DMS 273 treated with DMSO at 0.1 percent for 48 hours (cell line): ENCODE data around the gene PODN.
A peak's percentile ranks its signal among the peaks of the same experiment; 100 is the strongest.

ENCODE experiments used
- DNase-seq: peaks from one replicate; lab custom pipeline; 2025; lab: John Stamatoyannopoulos, UW

PODN gene

DNA sequence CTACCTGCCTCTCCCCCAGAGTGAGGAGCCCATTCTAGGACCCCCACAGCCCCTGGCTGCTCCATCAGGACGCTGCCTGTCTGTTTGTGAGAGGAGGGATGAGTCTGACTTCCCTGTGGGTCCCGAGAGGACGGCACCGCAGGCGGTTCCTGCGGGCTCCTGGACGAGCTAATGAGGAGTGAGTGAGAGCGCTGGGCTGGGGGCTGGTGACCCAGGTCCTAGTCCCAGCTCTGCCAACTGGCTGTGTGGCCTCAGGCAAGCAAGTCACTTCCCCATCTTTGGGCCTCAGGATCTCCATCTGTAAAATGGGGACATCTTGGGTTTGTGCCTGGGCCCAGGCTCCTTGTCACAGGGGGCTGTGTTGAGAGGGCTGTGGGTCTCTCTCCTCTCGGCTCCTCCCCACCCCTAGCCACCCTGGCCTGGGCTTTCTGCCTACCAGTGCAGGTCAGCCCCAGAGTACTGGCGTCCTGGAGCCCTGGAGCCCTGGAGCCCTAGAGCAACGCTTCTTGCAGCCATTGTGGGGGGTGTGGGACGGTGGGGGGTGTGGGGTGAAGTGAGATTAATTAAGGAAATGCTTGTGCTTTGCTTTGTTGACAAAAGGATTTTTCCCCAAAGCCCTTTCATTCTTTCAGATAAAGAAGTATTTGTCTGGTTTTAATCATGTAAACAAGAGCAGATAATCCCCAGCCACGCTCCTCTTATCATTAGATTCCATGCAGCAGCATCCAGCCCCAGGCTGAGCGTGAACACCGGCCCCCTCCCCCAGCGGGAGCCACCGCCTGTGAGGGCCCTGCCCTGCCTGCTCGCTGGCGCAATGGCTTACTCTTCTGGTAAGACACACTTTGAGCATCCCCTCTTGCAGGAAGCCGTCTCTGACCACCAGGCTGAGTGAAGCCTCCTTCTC, 53.6 kb downstream of the PODN start:
- no peak for DNase-seq

DNA sequence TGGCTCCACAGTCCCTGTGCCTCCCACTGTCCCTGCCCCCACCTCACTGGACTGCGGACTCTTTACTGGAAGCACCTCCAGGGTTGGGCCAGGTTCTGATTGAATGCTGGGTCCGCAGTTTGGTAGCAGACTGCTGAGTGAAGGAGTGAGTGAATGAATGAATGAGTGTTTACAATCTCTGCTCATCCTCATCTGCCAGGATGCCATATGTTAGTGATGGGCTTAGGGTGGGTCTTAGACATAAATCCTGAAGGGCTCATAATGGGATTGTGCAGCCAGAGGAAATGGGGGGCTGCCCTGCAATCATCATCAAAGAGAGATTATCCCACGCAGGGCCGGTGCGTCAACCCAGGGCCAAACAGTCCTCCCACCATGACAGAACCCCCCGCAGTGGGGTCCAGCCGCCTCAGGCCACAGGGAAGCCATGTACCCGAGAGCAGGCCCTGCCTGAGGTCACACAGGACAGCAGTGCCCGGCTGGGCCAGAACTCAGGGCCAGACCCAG, 54.3 kb downstream of the PODN start:
- DNase-seq, result no peak

DNA sequence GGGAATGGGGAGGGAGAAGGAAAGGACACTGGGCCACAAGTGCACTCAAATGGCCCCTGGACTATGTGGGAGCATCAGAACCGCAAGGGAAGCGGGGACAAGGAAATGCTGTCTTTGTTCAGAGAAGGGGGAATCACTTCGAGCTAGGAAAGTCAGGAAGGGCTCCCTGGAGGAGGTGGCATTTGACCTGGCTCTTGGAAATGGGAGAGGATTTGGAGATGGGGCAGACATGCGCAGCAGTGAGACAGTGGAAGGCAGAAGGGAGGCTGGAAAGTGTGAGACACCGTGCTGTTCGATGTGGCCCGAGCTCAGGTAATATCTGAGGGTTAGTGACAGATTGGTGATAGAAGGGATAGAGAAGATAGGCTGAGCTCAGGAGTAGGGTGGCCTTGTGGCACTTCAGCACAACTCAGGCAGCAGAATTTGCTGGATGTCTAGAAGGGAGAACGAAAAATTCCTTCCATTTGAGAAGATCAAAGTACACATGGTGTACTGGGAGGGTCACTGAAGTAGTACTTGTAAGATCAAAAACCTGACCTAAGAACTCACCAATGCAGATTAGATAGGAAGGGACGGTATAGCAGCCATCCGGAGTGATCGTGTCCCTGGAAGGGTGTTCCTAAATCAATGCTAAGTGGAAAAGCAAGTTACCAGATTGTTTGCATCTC, 55.1 kb downstream of the PODN start:
- DNase-seq, result no peak

DNA sequence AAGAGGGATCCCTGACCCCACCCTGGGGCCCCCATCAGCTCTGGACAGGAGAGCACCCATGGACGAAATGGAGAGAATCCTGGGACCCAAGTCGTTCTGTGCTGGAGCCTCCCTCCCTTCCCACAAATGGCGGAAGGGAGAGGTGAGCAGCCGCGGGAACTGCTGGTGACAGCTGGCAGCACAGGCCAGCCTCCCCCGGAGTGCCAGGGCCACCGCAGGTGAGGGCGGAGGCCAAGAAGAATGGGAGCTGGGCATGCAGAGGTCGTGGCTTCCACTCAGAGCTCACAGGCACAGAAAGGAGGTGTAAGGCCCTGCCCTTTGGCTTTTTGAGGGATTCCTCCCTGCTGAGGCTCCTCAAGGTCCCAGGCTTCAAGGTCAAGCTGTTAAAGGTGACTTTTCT, 55.8 kb downstream of the PODN start:
- no peak for DNase-seq

DNA sequence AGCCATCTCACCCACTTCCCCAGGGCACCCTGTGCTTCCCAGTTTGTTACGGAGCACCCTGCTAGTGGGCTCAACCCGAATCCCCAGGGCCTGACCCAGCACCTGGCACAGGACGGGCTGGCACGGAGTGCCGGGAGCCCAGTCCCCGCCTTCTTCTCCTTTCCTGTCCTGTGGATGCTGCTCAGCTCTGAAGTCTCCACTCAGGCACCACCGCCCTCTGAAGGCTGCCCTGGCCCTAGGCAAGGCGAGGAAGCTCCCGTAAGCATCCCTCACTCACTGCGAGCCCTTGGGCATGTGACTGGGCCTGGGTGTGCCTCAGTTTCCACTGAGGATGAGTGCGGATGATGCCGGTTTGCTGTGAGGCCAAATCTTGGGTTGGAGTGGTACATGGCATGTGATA, 58.6 kb downstream of the PODN start:
- no peak for DNase-seq

DNA sequence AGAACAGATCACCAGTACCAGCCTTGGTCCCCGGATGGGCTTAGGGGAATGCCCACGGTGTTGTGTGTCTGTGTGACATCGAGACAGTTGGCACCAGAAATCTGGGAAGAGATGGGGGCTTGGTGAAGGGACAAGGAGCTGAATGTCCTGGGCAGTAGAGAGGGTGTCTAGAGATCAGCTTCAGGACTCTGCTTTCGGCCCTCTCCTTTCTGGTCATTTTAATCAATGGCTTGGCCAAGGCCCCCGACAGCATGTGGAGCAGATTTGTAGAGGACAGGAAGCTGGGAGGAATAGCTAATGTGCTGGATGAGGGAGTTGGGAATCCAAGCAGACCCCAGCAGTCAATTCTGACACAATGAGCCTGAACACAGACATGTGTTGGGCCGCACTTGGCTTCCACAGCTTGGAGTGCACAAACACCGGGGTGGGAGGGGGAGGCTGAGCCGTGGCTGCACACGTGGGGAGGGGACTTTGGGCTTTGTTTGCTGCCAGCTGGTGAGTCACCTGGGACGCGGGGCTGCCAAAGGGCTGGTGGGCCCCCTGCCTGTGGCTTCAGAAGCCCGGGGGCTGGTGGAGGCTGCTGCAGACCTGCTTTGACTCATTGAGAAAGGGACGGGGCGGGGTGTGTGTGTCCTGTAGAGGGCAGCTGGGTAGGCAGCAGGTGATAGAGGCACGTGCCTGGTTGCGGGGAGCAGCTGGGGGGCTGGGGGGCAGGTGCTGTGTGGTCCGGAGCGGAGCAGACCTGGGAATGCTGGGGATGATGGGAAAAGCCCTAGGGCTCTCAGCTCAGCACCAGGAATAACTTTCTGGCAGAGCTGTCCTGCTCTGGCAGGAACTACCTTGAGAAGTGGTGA, 59.5 kb downstream of the PODN start:
- DNase-seq, result peak; percentile 57

DNA sequence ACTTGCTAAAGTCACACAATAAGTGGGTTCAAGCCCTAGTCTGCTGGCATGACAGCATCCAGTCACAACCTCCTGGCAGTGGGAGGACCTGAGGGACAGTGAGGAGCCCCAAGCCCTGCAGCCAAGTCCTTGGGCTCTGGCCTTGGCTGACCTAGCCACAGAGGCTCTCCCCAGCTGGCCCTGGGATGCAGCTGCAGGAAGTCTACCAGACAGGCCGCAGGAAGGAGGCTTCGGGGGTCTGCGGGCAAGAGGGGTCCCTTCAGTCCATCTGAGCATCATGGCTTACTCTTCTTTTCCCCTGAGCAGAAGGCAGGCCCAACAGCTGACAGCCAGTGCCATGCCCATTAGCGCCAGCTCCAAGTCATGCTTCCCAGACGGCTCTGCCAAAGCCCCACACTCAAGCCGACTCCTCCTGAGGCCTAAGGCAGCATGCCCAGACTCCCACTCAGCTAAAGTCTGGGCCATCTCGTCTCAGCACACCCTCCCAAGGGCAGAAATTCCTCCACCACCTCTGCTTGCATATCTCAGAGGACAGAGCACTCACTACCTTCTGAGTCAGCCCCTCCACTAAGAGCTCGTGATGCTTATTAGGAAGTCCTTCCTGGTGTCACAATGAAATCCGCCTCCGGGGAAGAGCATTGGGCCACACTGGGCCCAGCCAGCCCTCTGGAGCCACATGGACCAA, 60.3 kb downstream of the PODN start:
- no peak for DNase-seq

DNA sequence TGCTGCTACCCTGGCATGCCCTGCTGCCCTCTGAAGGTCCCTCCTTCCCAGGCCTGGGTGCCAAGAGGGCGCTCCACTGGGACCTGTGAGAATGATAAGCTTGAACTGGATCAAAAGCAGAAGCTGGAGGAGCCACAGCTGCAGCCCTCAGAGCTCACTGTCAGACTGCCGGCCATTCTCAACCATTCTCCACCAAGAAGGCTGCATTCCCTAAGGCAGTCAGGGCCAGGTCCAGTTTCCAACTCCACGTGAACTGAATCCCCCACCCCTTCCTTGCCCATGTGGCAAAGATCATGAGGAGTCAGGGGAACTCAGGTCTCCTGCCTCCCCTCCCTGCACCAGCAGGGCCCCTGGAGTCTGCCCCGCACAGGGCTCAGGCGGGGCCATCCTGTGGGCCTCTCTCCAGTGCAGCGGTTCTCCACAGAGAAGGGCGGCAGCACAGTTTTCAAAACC, 61.0 kb downstream of the PODN start:
- no peak for DNase-seq

DNA sequence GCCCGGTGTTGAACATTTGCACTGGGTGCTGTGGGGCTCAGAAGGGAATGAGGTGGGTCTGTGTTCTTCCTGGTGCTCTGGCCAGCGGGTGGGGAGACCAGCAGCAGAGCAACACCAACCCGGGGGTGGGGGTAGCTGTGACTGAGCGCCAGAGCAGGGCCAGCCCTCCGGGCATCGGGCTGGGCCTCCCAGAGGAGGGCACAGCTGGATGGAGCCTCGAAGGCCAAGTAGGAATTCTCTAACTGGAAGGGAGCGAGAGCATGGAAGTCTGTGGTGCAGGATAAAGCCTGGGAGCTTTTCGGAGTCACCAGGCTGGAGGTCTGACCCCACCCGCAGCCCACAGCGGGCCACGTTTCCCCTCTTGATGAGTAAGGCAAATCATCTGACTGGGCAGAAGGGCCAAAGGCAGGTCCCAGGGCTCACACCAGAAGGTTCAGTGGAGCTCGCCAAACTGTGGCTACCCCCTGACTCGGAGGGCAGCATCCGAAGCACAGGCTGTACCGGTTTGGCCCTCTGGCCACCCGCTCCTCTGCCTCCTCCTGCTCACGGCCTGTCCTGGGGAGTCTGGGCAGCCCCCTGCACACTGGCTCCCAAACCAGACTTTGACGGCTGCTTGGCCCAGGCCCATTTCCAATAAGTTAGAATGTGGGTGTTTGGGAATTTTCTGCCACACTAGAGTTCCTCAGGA, 61.6 kb downstream of the PODN start:
- DNase-seq, result no peak

DNA sequence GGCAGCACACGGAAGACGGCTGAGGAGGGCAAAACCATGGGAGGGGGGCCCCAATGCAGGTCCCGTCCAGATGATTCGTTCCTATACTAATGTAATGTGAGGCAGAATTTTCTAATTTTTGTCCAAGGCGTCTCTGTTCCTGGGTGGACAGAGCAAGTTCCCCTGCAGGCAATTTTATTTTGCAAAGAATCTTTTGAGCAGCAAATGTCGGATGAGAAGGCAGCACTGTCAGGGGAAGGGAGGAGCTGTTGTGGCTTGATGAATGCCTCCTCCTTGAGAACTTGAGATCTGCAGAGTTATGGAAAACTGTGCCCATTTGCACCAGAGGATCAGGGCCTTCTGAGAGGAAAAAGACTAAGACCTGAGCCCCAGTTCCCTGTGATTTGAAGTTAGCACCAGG, 63.1 kb downstream of the PODN start:
- DNase-seq, result no peak

DNA sequence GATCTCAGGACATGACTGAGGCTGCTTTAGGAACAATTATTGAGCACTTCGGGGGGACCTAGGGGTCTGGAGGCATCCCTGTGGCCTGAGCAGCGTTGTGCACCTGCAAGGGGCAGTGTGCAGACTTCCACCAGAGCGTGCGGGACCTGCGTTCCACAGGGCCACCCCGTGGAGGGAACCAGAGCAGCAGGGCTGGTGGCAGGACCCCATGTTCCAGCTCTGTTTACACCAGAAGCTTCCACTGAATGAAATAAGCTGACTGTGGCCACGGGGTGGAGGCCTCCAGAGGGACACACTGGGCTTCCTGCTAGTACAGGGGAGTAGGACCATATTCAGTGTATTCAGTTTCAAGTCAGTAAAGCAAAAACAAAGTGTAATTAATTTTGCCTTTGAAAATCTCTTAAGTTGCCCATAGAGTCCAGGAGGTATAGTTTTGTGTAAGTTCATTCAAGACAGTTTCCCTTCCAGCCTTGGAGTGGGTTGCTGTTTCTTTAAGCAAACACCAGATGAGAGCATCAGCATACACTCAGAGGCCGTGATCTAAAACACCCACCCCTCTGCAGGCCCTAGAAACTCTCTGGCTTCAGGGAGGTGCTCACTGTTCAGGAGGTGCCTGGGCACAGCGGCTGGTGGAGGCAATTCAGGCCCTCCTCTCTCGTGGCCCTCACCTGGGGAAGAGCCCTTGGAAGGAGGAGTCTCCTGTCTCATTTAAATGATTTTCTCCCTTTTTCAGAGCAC, 63.8 kb downstream of the PODN start:
- DNase-seq, result no peak

DNA sequence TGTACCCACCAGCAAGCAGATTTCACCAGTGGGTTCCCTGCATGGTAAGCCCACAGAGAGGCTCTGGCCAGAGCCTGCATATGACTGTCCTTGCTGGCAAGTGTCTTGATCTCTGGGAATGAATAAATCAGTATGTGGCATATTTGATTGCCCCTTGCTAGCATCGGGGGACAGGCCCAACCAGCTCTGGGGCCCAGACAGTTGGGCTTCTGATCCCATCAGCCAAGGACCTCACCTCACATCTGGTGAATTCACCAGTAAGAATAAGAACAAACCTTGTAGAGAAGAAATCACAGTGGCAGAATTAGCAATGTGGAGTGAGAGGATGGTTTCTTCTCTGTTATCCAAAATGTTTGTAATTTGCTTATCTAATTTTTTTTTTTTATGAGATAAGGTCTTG, 64.5 kb downstream of the PODN start:
- DNase-seq, result no peak

DNA sequence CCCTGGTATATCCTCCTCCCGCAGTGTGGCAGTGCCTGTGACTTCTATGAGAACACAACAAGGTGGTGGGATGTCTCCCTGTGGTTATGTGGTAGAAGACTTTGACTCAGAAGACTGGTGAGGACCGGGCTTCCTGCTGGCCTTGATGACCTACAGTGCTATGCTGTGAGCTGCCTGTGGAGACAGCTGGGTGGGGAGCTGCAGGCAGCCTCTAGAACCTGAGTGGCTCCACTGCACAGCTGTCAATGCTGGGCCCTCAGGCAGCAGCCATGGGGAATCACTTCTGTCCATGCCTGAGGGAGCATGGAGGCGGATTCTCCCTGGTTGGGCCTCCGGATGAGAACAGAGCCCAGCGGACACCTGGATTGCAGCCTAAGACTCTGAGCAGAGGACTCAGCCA, 65.5 kb downstream of the PODN start:
- no peak for DNase-seq

DNA sequence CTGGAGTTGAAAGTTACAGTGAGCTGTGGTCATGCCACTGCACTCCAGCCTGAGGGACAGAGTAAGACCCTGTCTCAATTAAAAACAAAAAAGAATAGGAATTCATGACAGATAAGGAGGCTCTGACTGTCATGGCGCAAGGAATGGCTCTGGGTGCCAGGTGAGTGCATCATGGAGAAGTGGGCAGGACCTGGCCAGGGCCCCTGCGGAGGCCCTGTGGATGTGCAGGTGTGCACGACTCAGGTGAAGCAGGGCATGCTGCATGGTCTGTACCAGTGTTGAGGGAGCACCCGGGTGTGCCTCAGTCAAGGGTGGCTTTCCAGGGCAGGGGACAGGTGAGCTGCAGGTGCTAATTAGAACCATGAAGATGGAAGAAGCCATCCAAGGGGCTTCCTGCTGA, 66.4 kb downstream of the PODN start:
- DNase-seq, result no peak

DNA sequence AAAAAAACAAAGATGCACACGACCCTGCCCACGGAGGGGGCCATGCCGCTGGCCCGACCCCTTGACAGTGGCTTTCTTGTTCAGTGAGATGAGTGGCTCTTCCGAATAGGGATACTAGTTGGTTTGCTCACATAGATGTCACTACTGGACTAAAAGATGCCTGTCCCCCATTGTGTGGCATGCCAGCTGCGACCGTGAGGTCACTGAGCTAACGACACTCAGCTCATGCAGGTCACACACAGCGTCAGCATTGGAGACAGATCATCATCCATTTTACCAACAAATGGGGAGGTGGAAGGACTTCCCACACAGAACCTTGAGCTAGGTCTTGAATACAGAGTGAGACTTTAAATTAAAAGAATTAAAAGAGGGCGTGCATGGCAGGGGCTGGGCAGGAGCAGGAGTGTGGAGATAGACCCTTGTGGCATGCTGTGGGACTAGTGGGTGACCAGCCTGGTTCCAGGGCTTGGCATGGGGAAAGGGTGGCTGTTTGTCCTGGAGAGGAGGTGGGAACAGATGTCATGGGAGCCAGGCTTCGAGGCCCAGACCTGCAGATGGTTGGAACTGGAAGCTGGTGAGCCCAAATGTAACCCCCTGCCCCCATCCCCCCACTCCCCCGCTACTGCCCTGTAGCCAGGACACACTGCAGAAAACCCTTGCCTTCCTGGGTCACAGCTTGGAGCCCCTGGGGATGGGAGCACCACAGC, 68.0 kb downstream of the PODN start:
- no peak for DNase-seq

DNA sequence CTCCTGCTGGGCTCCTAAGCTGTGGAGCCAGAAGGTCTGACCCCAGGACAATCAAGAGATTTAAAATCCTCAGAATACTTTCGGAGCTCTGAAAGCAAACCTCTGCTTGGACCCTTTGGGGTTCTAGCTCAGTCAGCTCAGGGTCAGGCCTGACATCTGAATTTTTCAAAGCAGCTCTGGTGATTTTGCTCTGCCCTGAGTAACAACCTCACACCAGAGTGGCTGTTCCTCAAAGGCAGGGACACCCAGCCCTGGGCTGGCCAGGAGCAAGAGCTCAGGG, 68.5 kb downstream of the PODN start:
- no peak for DNase-seq

DNA sequence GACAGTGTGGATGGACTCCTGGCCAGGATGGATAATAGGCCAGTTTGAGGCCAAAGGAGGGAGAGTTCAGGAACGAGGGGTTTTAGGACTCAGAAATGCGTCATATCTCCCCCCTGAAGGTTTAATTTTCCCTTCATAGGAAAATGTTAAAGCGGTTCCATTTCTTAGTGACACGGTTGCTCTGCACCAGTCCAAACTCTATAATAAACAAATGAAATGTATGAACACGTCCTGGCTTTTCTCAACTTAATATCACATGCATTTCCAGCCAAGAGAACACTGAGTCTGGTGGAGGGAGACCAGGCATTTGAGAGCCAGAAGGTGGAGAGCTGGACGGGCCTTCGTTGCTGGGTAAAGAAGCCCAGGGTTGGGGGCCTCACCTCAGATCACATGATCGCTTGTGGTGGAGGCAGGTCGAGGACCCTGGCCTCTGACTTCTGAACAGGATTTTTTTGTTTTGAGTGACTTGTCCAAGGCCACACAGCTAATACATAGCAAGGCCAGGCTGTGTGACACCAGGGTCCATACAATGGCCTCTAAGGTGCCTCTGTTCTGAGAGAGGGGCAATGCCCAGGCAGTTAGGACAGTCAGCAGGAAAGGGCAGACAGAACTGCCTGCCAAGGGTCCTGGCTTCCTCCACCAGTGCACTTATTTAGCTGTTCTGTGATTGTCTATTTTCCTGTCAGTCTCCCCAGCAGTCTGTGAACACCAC, 69.0 kb downstream of the PODN start:
- DNase-seq, result no peak

DNA sequence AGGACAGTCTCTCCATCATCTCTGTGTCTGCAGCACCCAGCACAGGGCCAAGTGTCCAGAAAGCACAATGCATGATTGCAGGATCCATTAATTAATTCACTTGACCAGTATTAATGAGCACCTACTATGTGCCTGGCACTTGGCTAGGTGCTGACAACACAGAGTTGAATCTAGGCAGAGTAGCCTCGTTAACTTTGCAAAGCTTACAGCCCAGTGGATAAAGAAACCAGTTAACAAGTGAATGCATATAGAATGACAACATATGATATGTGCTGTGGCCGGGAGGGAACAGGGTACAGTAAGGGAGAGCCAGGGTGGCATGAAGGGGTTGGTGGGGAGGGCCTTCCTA, 69.6 kb downstream of the PODN start:
- no peak for DNase-seq

DNA sequence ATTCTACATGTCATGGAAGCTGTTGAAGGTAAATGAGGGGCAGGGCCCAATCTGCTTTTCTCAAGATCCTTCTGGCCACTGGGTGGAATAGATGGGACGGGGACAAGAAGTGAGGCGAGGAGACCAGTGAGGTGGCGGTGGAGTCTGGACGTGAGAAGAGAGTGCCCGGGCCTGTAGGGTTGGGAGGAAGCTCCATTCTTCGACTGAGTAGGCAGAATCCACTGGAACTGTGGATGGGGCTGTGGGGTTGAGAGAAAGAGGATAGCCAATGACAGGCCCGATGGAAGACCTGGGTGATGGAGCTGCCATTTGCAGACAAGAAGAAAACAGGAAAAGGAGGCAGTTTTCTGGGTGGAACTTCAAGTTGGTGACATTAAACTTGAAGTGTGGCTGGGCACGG, 70.2 kb downstream of the PODN start:
- no peak for DNase-seq
